Right ventricle myocardium superior (tissue), 1 donor: Measurements from ENCODE around the gene RPE. TPM values are rescaled to one million over a fixed set of nuclear protein-coding genes. Genes with fewer than 3 reads are reported as not detected.
A peak's percentile ranks its signal among the peaks of the same experiment; 100 is the strongest.

Experiments
- ATAC-seq: fragments of 200-7000 bp; cut with Tn5 transposase; one replicate; pipeline ENCODE4 v1.9.1; 2020; ENCODE audit warnings: mild to moderate bottlenecking; ENCODE audit not compliant: poor library complexity
- DNase-seq: peaks from one replicate; pipeline ENCODE4 v3.0.0-alpha.2; 2020
- intact Hi-C: fragments of 100-400 bp; cut with DNase I; formaldehyde crosslinking; loops from one replicate; pipeline ENCODE4 v1.11.2; 2022
- total RNA-seq: library from RNA; stranded (reverse); fragmentation: NEBNext Ultra II Directional; extraction: Animal tissue kit (Norgen Biotek cat#: 25700); gene quantifications from one replicate; pipeline ENCODE4 v1.2.1, GENCODE V29; 2021
- donor health status: DM: no; HTN: yes; CAD: no; lungs with severe emphysema.

Gene RPE
- total RNA-seq, 1 donor from 2014 or later, result 16.1 TPM

DNA sequence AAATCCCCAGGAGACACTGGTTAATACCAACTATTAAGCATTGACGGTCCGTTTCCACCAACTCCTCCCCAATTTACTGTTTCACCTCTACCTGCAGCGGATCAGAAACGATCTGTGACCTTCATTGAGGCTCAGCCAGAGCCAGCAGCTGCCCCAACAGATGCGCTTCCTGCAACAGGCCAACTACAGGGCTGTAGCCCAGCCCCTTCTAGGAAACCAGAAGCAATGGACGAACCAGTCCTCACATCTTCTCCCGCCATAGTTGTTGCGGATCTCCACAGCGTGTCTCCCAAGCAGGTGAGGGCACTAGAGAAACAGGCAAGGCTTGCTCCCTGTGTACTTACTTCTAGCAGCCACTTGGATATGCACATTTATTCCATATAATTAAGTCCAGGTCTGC lies 8.5 kb upstream of the RPE start:
- ATAC-seq (no peak), DNase-seq (no peak)
- intact Hi-C loops, result no loop called here

DNA sequence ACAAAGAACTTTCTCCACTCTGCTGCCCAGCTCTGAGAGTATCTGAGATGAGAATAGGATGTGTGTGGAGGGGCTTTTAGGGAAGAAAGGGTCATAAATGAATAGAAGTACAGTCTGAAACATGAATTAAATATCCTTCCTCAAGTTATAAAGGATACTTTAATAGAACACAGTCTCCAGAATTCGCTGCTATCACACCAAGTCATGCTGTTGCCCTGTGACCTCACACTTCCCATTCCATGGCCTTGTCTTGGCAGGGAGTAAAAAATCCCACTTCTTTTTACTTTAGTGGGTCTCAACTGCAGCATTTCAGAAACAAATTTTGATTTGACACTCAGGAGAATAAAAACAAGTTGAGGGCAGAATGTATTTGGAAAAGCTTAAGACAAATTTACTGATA lies 3.8 kb upstream of the RPE start:
- ATAC-seq (no peak), DNase-seq (no peak)
- intact Hi-C loops, result no loop called here

DNA sequence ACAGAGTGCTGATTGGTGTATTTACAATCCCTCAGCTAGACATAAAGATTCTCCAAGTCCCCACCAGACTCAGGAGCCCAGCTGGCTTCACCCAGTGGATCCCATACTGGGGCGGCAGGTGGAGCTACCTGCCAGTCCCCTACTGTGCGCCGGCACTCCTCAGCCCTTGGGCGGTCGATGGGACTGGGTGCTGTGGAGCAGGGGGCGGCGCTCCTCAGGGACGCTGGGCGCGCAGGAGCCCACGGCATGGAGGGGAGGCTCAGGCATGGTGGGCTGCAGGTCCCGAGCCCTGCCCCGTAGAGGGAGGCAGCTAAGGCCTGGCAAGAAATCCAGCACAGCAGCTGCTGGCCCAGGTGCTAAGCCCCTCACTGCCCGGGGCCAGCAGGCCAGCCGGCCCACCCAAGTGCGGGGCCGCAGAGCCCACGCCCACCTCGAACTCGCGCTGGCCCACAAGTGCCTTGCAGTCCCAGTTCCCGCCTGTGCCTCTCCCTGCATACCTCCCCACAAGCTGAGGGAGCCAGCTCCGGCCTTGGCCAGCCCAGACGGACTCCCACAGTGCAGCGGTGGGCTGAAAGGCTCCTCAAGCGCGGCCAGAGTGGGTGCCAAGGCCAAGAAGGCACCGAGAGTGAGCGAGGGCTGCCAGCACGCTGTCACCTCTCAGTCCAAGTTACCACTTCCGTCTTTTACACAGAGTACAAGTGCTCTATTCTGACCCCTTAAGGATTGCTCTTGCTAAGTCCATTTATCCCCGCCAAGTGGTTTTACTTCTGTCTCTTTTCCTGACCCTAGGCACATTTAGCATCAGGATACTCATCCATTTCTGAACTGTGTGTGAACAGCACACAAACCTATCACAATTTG lies 1.7 kb upstream of the RPE start:
- DNase-seq, result no peak
- ATAC-seq, result no peak
- intact Hi-C loops, result loop anchor here (10.0 kb wide), 1 partner anchor 174 kb away; the partner anchor contains the start of gene KANSL1L

DNA sequence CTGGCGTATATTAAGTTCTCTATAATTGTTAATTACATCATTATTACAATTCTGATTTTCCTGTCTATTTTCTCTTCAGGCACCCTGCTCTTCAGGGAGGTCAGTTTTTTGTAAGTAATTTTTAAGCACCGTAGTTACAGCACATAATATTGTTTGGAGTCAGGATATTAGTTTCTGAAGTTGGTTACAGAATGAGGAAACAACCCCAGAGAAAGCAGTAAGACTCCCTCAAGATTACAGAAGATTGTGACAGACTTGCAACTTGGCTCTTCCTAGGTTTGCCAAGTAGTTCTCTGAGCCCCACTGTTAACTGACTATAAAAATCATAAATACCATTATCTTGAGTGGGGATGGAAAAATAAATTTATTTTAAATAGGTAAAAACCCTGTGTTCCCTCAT lies 921 bp downstream of the RPE start:
- ATAC-seq (no peak), DNase-seq (no peak)
- intact Hi-C loops, result loop anchor here (10.0 kb wide), 1 partner anchor 171 kb away; the partner anchor contains the start of gene KANSL1L

DNA sequence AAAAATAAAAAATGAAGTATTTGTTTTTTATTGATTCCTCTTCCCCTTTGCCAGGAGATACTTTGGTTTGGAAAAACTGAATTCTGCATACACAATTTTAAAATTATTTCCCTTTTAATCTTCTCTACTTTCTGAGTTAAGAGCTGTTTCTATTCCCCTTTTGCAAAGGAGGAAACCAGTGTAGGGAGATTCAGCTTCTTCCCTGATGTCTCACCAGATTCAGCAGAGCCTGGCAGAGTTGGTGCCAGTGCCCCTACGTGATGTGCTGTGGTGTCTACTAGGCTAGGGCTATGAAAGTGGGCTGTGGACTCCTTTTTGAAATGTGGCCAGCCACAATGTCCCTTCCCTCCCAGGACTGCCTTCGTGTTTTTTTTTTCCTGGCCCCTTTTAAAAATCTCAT lies 2.4 kb downstream of the RPE start:
- ATAC-seq, result no peak
- no peak for DNase-seq
- intact Hi-C loops, result loop anchor here (10.0 kb wide), 1 partner anchor 170 kb away; the partner anchor contains the start of gene KANSL1L

DNA sequence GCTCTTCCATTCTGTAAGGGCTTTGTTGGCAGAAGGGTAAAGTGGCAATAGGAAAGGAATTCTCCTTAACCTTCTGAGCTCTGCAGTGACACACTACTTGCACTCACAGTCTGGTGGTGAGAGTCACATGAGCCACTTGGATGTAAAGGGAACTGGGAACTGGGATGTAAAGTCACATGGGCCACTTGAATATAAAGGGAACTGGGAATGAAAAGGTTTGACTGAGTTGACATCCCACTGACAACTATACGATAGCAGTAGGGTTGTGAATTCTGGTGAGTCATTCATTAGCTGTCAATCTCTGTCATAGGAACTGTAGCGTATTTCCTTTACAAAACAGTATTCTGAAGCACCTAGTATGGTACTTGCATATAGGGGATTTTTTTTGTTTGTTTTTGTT lies 5.5 kb downstream of the RPE start:
- DNase-seq, result no peak
- intact Hi-C loops, result loop anchor here (10.0 kb wide), 1 partner anchor 167 kb away; the partner anchor contains the start of gene KANSL1L
- ATAC-seq, result peak; percentile 54

DNA sequence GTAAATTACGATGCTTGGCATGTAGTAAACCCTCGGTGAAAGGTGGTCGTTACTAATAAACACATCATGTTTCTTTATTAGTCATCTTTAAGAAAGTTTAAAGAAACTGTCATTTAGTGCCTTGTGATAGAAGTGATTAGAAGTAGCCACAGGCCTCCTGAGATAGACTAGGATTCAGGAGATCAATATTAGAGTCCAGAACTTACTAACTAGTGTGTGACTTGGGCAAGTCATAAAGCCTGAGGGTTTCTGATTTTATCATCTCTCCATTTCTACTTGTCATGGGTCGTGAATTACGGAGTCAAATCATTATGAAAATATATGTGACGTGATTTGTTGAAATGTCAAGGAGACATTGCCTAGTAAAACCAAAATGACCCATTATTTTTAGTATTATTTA lies 6.7 kb downstream of the RPE start:
- DNase-seq (no peak), ATAC-seq (no peak)
- intact Hi-C loops, result loop anchor here (10.0 kb wide), 1 partner anchor 166 kb away; the partner anchor contains the start of gene KANSL1L

DNA sequence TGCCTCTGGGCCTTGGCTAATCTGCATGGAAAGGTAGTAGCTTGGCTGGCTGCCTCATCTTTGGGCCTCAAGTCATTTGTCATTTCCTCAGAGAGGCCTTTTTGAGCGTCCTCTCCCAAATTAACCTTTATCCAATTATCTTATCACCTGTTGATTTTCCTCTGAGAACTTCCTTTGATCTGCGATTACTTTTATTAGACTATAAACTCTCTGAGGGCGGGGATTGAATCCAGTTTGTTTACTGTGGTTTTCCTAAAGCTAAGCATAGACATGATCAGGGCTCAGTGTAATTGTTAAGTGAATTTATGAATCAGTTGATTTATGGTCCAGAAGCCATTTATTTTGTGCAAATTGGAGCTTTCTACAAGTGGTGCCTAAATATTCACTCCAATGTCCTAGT lies 7.5 kb downstream of the RPE start:
- no peak for ATAC-seq
- intact Hi-C loops, result loop anchor here (10.0 kb wide), 1 partner anchor 165 kb away; the partner anchor contains the start of gene KANSL1L
- no peak for DNase-seq

DNA sequence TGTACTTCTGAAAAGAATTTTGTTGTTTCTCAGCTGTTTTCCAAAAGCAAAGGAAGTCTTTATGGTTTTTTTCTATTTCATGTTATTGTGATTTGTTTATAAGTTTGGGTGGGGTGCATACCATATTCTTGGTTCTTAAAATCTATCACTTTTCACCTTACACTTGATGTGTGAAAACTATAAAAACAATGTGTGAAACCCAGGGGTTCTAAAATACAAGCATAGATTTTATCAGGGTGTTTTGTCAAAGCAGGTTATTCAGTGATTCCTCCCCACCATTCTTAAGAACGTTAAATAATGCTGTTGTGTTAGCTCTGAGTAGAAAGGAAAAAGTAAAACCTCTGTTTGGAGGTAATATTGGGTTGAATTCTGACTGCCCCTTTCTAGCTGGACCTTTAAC lies 17.7 kb downstream of the RPE start:
- no peak for DNase-seq
- ATAC-seq, result no peak
- intact Hi-C loops, result no loop called here

DNA sequence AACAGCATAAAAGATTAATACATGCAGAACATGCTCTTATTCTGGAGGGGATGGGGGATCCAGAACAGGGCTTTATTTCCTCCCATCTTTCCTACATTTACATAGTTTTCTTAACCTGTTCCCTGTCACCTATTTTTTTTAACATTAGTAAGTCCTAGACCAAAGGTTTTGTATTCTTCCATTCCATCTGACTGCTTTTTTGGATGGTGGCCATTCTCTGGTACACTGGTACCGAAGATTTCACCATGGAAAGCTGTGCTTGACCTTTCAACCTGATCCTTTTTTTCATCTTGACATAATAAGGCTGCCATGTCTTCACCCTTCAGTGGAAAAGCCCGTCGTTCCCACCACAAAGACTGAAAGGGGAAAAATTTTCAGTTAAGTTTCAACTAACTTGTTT lies 20.4 kb downstream of the RPE start:
- intact Hi-C loops, result no loop called here
- DNase-seq (no peak), ATAC-seq (no peak)

DNA sequence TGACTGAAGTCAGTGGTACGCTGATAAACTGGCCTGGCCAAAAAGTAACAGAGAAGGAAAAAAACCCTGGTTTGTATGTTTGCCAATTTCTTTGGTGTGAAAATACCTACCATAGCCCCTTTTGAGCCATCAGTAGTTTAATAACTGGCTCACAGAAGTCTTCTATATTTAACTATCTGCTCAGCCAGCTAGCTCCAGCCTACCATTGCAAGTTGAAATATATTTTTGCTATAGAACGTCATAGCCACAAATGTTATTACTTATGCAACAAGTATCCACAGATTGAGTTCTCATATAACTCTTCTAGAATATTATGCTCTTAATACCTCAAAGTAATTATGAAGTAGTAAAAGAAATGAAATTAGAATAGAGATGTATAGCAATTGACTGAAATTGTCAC lies 25.2 kb downstream of the RPE start:
- DNase-seq (no peak), ATAC-seq (no peak)
- intact Hi-C loops, result no loop called here

DNA sequence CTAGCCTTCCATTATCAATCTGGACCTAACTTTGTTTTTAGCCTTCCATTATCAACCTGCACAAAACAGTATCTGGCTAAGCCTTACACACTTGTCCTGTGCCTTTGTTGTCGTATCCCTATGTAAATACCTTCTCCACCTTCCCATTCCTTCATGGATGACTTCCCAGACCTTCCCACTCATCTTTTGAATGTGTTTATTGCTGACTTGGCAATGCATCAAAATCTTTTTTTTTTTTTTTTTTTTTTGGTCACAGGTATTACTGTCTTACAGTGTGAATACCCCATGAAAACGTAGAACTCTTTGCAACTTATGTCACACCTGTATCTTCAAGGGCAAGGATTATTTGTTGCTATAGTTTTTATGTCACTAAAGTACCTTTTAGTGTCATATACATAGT lies 25.7 kb downstream of the RPE start:
- DNase-seq (no peak), ATAC-seq (no peak)
- intact Hi-C loops, result no loop called here

DNA sequence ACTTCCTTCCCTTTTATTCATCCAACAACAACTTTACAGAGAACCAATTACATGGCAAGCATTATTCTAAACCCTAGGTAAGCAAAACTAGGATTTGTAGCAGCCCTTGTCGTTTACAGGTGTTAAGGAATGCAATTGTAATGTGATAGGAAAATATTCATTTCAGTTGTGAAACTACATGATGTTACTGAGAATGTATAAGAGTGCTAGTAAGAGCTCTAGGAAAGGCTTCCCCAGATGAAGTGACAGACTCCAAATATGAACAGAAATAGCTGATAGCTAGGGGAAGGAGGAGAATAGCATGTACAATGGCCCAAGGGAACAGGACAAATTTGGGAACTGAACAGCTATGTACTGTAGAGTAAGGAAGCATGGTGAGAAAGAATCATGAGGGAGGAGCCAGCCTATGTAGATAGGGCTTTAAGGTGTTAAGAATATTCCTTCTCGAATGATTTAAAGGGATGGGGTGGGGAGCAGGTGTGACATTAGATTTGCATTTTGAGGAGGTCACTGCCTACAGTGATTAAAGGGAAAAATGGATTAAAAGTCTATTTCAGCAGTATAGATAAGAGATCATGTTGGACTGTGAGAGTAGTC lies 31.7 kb downstream of the RPE start:
- no peak for DNase-seq
- intact Hi-C loops, result no loop called here
- no peak for ATAC-seq

DNA sequence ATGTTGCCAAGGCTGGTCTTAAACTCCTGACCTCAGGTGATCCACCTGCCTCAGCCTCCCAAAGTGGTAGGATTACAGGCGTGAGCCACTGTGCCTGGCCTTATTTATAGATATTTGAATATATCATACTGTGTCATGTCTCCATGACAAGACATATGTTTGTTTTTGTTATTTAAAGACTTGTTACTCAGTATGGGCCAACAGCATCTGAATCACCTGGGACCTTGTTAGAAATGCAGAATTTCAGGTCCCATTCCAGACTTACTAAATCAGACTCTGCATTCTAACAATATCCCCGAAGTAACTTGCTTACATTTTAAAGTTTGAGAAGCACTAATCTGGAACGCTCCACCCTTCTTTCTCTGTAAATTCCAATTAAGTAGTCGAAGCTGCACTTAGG lies 33.2 kb downstream of the RPE start:
- ATAC-seq, result no peak
- DNase-seq, result no peak
- intact Hi-C loops, result no loop called here

DNA sequence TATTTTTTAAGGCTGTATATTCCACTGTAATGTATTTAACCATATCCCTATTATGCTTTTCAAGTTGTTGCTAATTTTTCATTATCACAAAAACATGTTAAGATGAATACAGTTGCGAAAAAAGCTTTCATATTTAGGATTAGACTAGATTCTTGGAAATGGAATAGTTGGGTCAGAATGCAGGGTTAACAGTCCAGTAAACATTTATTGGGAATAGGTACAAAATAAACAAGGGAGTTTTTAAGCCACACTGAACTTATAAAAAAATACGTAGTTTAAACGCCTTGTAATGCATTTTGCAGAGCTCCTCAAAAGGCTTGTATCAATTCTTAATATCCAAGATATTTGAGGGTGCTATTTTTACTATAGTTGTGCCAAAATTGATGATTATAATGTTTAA lies 35.6 kb downstream of the RPE start:
- intact Hi-C loops, result no loop called here
- DNase-seq, result no peak
- ATAC-seq, result no peak

DNA sequence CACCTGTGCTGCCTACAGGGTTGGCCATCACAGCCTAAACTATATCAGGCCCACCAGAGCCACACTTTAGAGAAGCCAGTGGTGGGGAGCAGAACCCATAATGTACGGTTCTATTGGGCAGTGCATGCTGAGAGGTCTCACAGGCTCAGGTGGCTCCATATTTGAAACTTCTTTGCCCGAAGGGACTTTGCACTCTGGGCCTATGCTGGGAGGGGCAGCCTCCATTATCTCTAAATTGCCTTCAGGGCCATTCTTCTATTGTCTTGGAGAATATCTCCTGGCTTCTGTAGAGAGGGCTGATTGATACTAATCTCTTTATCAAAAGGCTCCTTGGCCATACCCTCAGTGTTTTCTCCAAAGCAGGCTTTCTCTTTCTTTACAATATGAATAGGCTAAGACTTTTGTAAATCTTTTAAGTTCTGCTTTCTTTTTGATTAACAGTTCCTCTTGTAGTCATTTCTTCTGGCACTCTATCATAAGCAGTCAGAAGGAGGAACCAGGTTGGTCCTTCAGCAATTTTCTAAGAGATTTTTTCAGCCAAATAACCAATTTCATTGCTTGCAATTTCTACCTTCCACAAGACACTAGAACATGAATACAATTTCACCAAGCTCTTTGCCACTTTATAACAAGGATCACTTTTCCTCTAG lies 44.5 kb downstream of the RPE start:
- intact Hi-C loops, result no loop called here
- no peak for DNase-seq
- no peak for ATAC-seq

DNA sequence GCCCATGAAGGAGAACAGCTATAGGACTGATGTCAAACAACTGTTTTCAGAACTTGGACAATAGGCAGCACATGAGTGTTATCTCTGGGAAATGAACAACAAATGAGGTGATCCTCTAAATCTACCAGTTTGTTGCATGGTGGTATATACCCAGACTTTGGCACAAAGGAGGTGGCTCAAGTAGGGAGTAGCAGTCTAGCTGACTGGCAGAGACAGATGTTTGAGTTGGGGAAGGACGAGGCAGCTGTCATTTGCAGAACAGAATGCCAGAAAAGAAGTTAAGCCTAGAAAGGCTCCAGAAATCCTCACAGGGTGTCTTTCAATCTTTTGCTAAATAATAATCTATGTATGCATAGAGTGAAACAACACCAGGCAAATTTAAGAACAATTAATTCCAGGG lies 47.4 kb downstream of the RPE start:
- ATAC-seq, result no peak
- no peak for DNase-seq
- intact Hi-C loops, result no loop called here

DNA sequence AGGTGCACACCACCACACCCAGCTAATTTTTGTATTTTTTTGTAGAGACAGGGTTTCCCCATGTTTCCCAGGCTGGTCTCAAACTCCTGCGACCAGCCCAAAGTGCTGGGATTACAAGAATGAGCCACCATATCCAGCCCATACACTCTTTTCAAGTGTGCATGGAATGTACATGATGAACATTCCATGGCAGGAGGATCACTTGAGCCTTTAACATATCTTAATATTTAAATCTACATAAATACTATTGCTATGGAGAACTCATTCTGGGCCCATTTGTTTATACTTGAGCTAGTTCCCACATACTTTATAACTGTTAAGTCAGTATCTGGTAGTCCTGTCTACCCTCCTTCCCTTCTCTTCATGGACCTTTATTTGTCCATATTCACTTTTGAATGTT lies 48.4 kb downstream of the RPE start:
- DNase-seq, result no peak
- ATAC-seq, result no peak
- intact Hi-C loops, result no loop called here

DNA sequence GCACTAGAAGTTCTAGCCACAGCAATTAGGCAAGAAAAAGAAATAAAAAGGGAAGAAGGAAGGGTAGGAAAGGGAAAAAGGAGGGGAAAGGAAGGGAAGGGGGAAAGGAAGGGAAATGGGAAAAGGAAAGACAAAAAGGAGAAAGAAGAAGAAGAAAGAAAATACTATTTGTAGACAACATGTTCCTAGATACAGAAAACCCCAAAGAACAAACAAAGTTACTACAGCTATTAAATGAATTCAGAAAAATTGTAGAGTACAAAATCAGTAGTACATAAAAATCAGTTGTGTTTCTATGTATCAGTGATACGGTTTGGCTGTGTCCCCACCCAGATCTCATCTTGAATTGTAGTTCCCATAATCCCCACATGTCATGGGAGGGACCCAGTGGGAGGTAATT lies 52.3 kb downstream of the RPE start:
- DNase-seq, result no peak
- no peak for ATAC-seq
- intact Hi-C loops, result no loop called here

DNA sequence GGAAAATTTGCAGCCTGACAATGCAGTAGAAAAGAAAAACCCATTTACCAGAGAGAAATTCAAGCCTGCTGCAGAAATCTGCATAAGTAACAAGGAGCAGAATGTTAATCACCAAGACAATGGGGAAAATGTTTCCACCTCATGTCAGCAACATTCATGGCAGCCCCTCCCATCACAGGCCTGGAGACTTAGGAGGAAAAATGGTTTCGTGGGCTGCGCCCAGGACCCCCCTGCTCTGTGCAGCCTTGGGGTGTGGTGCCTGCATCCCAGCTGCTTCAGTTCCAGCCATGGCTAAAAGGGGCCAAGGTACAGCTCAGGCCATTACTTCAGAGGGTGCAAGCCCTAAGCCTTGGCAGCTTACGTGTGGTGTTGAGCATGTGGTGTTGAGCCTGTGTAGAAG lies 53.4 kb downstream of the RPE start:
- ATAC-seq, result no peak
- no peak for DNase-seq
- intact Hi-C loops, result no loop called here
